Liver (tissue), 9 donors: ENCODE results near the gene RPAP2. TPM values are rescaled to one million over a fixed set of nuclear protein-coding genes. Genes with fewer than 3 reads are reported as not detected.

ENCODE experiments used
- DNase-seq: peaks from one replicate; pipeline ENCODE4 v3.0.0-alpha.2; 2017; ENCODE audit warnings: low spot score
- H3K27ac ChIP-seq, 2 donors: one replicate each; pipeline ENCODE4 v1.7.0; 2013; ENCODE audit warnings: inconsistent platforms in 2 of 2, low read length in 2 of 2, control low read depth in 1 of 2, low read depth in 1 of 2, mild to moderate bottlenecking in 1 of 2
- H3K27me3 ChIP-seq, 4 donors: one replicate each; pipeline versions ENCODE4 v1.6.1 to v1.7.0; 2013; ENCODE audit warnings: low read length in 3 of 4, inconsistent platforms in 1 of 4, mild to moderate bottlenecking in 1 of 4, moderate library complexity in 1 of 4; ENCODE audit not compliant: control insufficient read depth in 4 of 4, insufficient read depth in 4 of 4
- H3K36me3 ChIP-seq, 4 donors: one replicate each; pipeline versions ENCODE4 v1.6.1 to v1.7.0; 2013; ENCODE audit warnings: low read length in 3 of 4, mild to moderate bottlenecking in 3 of 4, low read depth in 1 of 4, moderate library complexity in 1 of 4; ENCODE audit not compliant: control insufficient read depth in 4 of 4, insufficient read depth in 3 of 4
- H3K4me1 ChIP-seq, 4 donors: one replicate each; pipeline versions ENCODE4 v1.6.1 to v1.7.0; 2013; ENCODE audit warnings: low read length in 3 of 4, mild to moderate bottlenecking in 3 of 4, moderate library complexity in 1 of 4; ENCODE audit not compliant: control insufficient read depth in 4 of 4, insufficient read depth in 4 of 4
- H3K4me3 ChIP-seq, 3 donors: one replicate each; pipeline versions ENCODE4 v1.6.1 to v1.7.0; 2013; ENCODE audit warnings: low read length in 3 of 3, control low read depth in 1 of 3, low read depth in 1 of 3, mild to moderate bottlenecking in 1 of 3
- H3K9ac ChIP-seq, 2 donors: one replicate each; pipeline ENCODE4 v1.7.0; 2013; ENCODE audit warnings: low read length in 2 of 2, mild to moderate bottlenecking in 2 of 2, moderate library complexity in 2 of 2, control low read depth in 1 of 2, low read depth in 1 of 2
- H3K9me3 ChIP-seq, 4 donors: one replicate each; pipeline versions ENCODE4 v1.6.1 to v1.7.0; 2013; ENCODE audit warnings: low read length in 3 of 4; ENCODE audit not compliant: control insufficient read depth in 4 of 4
- CTCF ChIP-seq: fragments of 150-350 bp; IDR thresholded peaks from 2 replicates; pipeline ENCODE4 v1.5.1; 2017; ENCODE audit warnings: improper control_type of control experiment, low read depth, low read length; ENCODE audit not compliant: missing input control
- EGR1 ChIP-seq, 2 donors: IDR thresholded peaks; 2 replicates each; pipeline ENCODE4 v1.6.1; 2016 to 2018; ENCODE audit warnings: antibody characterized with exemption in 2 of 2, low read depth in 2 of 2
- FOXA1 ChIP-seq: IDR thresholded peaks from 2 replicates; pipeline ENCODE4 v1.6.1; 2016; ENCODE audit warnings: antibody characterized with exemption
- FOXA2 ChIP-seq: IDR thresholded peaks from 2 replicates; pipeline ENCODE4 v1.6.1; 2016; ENCODE audit warnings: antibody characterized with exemption
- GABPA ChIP-seq, 2 donors: IDR thresholded peaks in 1 of 2; conservative IDR thresholded peaks in 1 of 2; 2 replicates each; pipeline ENCODE4 v1.6.1; 2016; ENCODE audit warnings: antibody characterized with exemption in 2 of 2, mild to moderate bottlenecking in 1 of 2, moderate library complexity in 1 of 2
- HNF4A ChIP-seq, 2 donors: conservative IDR thresholded peaks; 2 replicates each; pipeline ENCODE4 v1.6.1; 2016; ENCODE audit warnings: antibody characterized with exemption in 2 of 2, mild to moderate bottlenecking in 2 of 2
- HNF4G ChIP-seq: IDR thresholded peaks from 2 replicates; pipeline ENCODE4 v1.6.1; 2016; ENCODE audit warnings: antibody characterized with exemption
- JUND ChIP-seq, 2 donors: IDR thresholded peaks; 2 replicates each; pipeline ENCODE4 v1.6.1; 2016; ENCODE audit warnings: antibody characterized with exemption in 2 of 2
- NR2F2 ChIP-seq: IDR thresholded peaks from 2 replicates; pipeline ENCODE4 v1.6.1; 2016; ENCODE audit warnings: antibody characterized with exemption
- RAD21 ChIP-seq, 2 donors: IDR thresholded peaks; 2 replicates each; pipeline ENCODE4 v1.6.1; 2016; ENCODE audit warnings: antibody characterized with exemption in 2 of 2, mild to moderate bottlenecking in 2 of 2
- RXRA ChIP-seq, 2 donors: IDR thresholded peaks; 2 replicates each; pipeline ENCODE4 v1.6.1; 2017 to 2018; ENCODE audit warnings: antibody characterized with exemption in 2 of 2, mild to moderate bottlenecking in 1 of 2
- SP1 ChIP-seq: IDR thresholded peaks from 2 replicates; pipeline ENCODE4 v1.6.1; 2018; ENCODE audit warnings: antibody characterized with exemption, mild to moderate bottlenecking
- TAF1 ChIP-seq: conservative IDR thresholded peaks from 2 replicates; pipeline ENCODE4 v1.6.1; 2016; ENCODE audit warnings: antibody characterized with exemption, mild to moderate bottlenecking
- YY1 ChIP-seq: IDR thresholded peaks from 2 replicates; pipeline ENCODE4 v1.6.1; 2016; ENCODE audit warnings: antibody characterized with exemption, mild to moderate bottlenecking
- WGBS: extraction: QIAGEN DNeasy Blood & Tissue Kit; methylation state at CpG from one replicate; pipeline ENCODE4 v1.1.7; 2013; 5-methylcytosine and 5-hydroxymethylcytosine counted together
- polyA plus RNA-seq, 2 donors: library from polyadenylated mRNA; stranded (reverse) in 1 of 2; unstranded in 1 of 2; fragments of 200-250 nt in 1 of 2; fragments of >200 nt in 1 of 2; fragmentation: Nextera tagmentation in 1 of 2; extraction: Ambion mirVana in 1 of 2; gene quantifications; one replicate each; pipeline versions ENCODE4 v1.2.1 to v1.2.3, GENCODE V29; 2013 to 2015
- total RNA-seq, 2 donors: library from RNA; depleted of rRNA; stranded (reverse); fragments of >200 nt; gene quantifications; one replicate each; pipeline ENCODE4 v1.2.3, GENCODE V29; 2014
- TF ChIP-seq, protein P1 (sequence below): IDR thresholded peaks from 2 replicates; pipeline ENCODE4 v1.6.1; 2016; ENCODE audit warnings: antibody characterized with exemption
- TF ChIP-seq, protein P2 (sequence below): IDR thresholded peaks from 2 replicates; pipeline ENCODE4 v1.6.1; 2016; ENCODE audit warnings: antibody characterized with exemption
- TF ChIP-seq, protein P3 (sequence below): IDR thresholded peaks from 2 replicates; pipeline ENCODE4 v1.6.1; 2016; ENCODE audit warnings: antibody characterized with exemption
- TF ChIP-seq, protein P4 (sequence below): IDR thresholded peaks from 2 replicates; pipeline ENCODE4 v1.6.1; 2016; ENCODE audit warnings: antibody characterized with exemption, mild to moderate bottlenecking
- donor health status: healthy.
- donor health status: healthy.
- donor health status: healthy.
- donor health status: healthy.
- donor health status: healthy.

The RPAP2 gene
- total and polyA plus RNA-seq, 4 donors, result 2.7 to 8.6 (median 4.4) TPM

- TF ChIP-seq, protein P1, sequence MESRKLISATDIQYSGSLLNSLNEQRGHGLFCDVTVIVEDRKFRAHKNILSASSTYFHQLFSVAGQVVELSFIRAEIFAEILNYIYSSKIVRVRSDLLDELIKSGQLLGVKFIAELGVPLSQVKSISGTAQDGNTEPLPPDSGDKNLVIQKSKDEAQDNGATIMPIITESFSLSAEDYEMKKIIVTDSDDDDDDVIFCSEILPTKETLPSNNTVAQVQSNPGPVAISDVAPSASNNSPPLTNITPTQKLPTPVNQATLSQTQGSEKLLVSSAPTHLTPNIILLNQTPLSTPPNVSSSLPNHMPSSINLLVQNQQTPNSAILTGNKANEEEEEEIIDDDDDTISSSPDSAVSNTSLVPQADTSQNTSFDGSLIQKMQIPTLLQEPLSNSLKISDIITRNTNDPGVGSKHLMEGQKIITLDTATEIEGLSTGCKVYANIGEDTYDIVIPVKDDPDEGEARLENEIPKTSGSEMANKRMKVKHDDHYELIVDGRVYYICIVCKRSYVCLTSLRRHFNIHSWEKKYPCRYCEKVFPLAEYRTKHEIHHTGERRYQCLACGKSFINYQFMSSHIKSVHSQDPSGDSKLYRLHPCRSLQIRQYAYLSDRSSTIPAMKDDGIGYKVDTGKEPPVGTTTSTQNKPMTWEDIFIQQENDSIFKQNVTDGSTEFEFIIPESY, result no peak
- TF ChIP-seq RAD21 (IDR thresholded peaks at IDR 0.05) (no peak), HNF4G (no peak), CTCF (no peak), FOXA1 (no peak), GABPA (IDR thresholded peaks at IDR 0.05 in 1 of 2, conservative IDR thresholded peaks at IDR 0.05 in 1 of 2) (no peak)
- Histone ChIP-seq H3K9ac (no peak overlapping the region), H3K4me3 (no peak overlapping the region), H3K4me1 (peaks cover 0 to 1% (median 0%) of the 10 kb centered on the region in 4 donors), H3K9me3 (no peaks in the 10 kb centered on the region), H3K27ac (no peak overlapping the region), H3K36me3 (no peaks in the 10 kb centered on the region), H3K27me3 (no peaks in the 10 kb centered on the region)
- WGBS, result 80% methylated on average over 1 of the region's 1 CpG
- DNase-seq, result no peak
Measured at GRCh38 chr1:92444351-92444750, 145.5 kb downstream of the RPAP2 start.

GRCh38 chr1:92445865-92446264 is 147.0 kb downstream of the RPAP2 start:
- whole genome bisulfite sequencing, result 91% methylated on average over 2 of the region's 2 CpGs
- TF ChIP-seq, protein P2, sequence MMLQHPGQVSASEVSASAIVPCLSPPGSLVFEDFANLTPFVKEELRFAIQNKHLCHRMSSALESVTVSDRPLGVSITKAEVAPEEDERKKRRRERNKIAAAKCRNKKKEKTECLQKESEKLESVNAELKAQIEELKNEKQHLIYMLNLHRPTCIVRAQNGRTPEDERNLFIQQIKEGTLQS, result no peak
- no peak for TF ChIP-seq HNF4G
- TF ChIP-seq, protein P3, sequence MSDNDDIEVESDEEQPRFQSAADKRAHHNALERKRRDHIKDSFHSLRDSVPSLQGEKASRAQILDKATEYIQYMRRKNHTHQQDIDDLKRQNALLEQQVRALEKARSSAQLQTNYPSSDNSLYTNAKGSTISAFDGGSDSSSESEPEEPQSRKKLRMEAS, result no peak
- TF ChIP-seq FOXA2, result no peak
- no peak for TF ChIP-seq JUND (IDR thresholded peaks at IDR 0.05)
- no peak for TF ChIP-seq RXRA (IDR thresholded peaks at IDR 0.05)
- no peak for TF ChIP-seq EGR1 (IDR thresholded peaks at IDR 0.05; ENCODE audit: low read depth in 2 of 2)
- TF ChIP-seq, protein P1, result no peak
- no peak for TF ChIP-seq NR2F2
- TF ChIP-seq CTCF, result no peak
- no peak for TF ChIP-seq HNF4A (conservative IDR thresholded peaks at IDR 0.05)
- TF ChIP-seq FOXA1, result no peak
- TF ChIP-seq SP1, result no peak
- TF ChIP-seq YY1, result no peak
- TF ChIP-seq, protein P4, sequence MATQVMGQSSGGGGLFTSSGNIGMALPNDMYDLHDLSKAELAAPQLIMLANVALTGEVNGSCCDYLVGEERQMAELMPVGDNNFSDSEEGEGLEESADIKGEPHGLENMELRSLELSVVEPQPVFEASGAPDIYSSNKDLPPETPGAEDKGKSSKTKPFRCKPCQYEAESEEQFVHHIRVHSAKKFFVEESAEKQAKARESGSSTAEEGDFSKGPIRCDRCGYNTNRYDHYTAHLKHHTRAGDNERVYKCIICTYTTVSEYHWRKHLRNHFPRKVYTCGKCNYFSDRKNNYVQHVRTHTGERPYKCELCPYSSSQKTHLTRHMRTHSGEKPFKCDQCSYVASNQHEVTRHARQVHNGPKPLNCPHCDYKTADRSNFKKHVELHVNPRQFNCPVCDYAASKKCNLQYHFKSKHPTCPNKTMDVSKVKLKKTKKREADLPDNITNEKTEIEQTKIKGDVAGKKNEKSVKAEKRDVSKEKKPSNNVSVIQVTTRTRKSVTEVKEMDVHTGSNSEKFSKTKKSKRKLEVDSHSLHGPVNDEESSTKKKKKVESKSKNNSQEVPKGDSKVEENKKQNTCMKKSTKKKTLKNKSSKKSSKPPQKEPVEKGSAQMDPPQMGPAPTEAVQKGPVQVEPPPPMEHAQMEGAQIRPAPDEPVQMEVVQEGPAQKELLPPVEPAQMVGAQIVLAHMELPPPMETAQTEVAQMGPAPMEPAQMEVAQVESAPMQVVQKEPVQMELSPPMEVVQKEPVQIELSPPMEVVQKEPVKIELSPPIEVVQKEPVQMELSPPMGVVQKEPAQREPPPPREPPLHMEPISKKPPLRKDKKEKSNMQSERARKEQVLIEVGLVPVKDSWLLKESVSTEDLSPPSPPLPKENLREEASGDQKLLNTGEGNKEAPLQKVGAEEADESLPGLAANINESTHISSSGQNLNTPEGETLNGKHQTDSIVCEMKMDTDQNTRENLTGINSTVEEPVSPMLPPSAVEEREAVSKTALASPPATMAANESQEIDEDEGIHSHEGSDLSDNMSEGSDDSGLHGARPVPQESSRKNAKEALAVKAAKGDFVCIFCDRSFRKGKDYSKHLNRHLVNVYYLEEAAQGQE, result no peak
- TF ChIP-seq TAF1, result no peak
- TF ChIP-seq RAD21 (IDR thresholded peaks at IDR 0.05), result no peak
- H3K27ac ChIP-seq, result no peak overlapping the region

More at GRCh38 chr1:92445865-92446264, 147.0 kb downstream of the RPAP2 start:
- H3K36me3 ChIP-seq, result no peaks in the 10 kb centered on the region
- peaks cover 0 to 1% (median 0%) of the 10 kb centered on the region in 4 donors for H3K4me1 ChIP-seq
- no peaks in the 10 kb centered on the region for H3K27me3 ChIP-seq
- no peak overlapping the region for H3K4me3 ChIP-seq
- H3K9me3 ChIP-seq, result no peaks in the 10 kb centered on the region
- DNase-seq, result no peak
- no peak overlapping the region for H3K9ac ChIP-seq
